ENCODE results near the gene MSTN.

- TF ChIP-seq EZH2phosphoT487 (IDR thresholded peaks at IDR 0.05; ENCODE audit: insufficient read depth, low read depth) = no peak
- TF ChIP-seq EZH2 (IDR thresholded peaks at IDR 0.05; ENCODE audit: insufficient read depth, poor library complexity, severe bottlenecking) = no peak
Observed at GRCh38 chr2:190050001-190050400, 12.5 kb downstream of the MSTN start.
